ENCODE results near the gene RGS3. TPM values are rescaled to one million over a fixed set of nuclear protein-coding genes. Genes with fewer than 3 reads are reported as not detected.

The RGS3 gene
- total RNA-seq, 4 donors from 2014 or later, result 43.9 to 122 (median 72.7) TPM

GRCh38 chr9:113570749-113571711 is 107.5 kb downstream of the RGS3 start:
- Histone ChIP-seq H3K27me3 (no peaks in the 10 kb centered on the region), H3K27ac (no peak overlapping the region), H3K9me3 (no peaks in the 10 kb centered on the region), H3K4me3 (no peak overlapping the region), H3K4me1 (peaks cover 0 to 79% (median 11%) of the 10 kb centered on the region in 3 donors), H3K36me3 (no peaks in the 10 kb centered on the region)
- no peak for TF ChIP-seq CTCF (IDR thresholded peaks at IDR 0.05)
- no peak for TF ChIP-seq POLR2A (IDR thresholded peaks at IDR 0.05)
- TF ChIP-seq EP300 (IDR thresholded peaks at IDR 0.05), result no peak
- no peak for TF ChIP-seq POLR2AphosphoS5 (IDR thresholded peaks at IDR 0.05)
- 81 to 89% methylated on average over 3 to 9 of the region's 12 CpGs for WGBS, 2 donors (ENCODE audit: low coverage in 1 of 2)
- ATAC-seq, result no peak

GRCh38 chr9:113572076-113572861 is 108.7 kb downstream of the RGS3 start:
- 77 to 97% methylated on average over 5 to 6 of the region's 8 CpGs for WGBS, 2 donors (ENCODE audit: low coverage in 1 of 2)
- no peak overlapping the region for H3K4me3 ChIP-seq
- no peak overlapping the region for H3K27ac ChIP-seq
- no peaks in the 10 kb centered on the region for H3K9me3 ChIP-seq
- no peaks in the 10 kb centered on the region for H3K27me3 ChIP-seq
- ATAC-seq, result no peak
- H3K4me1 ChIP-seq, result peaks cover 0 to 69% (median 5%) of the 10 kb centered on the region in 3 donors
- H3K36me3 ChIP-seq, result no peaks in the 10 kb centered on the region
- TF ChIP-seq CTCF (IDR thresholded peaks at IDR 0.05) (no peak), POLR2AphosphoS5 (IDR thresholded peaks at IDR 0.05) (no peak), EP300 (IDR thresholded peaks at IDR 0.05) (no peak), POLR2A (IDR thresholded peaks at IDR 0.05) (no peak)

- no peaks in the 10 kb centered on the region for H3K27me3 ChIP-seq
- TF ChIP-seq CTCF (IDR thresholded peaks at IDR 0.05) (no peak), POLR2A (IDR thresholded peaks at IDR 0.05) (no peak), POLR2AphosphoS5 (IDR thresholded peaks at IDR 0.05) (no peak), EP300 (IDR thresholded peaks at IDR 0.05) (no peak)
- no peak for ATAC-seq
- H3K4me1 ChIP-seq, result peaks cover 0 to 69% (median 10%) of the 10 kb centered on the region in 3 donors
- no peaks in the 10 kb centered on the region for H3K36me3 ChIP-seq
- H3K4me3 ChIP-seq, result no peak overlapping the region
- peak overlapping the region in 1 of 4 donors; percentile 2 for H3K27ac ChIP-seq
- WGBS, 2 donors (ENCODE audit: low coverage in 1 of 2), result 50 to 85% methylated on average over 1 to 6 of the region's 11 CpGs
- H3K9me3 ChIP-seq, result no peaks in the 10 kb centered on the region
Observed at GRCh38 chr9:113573046-113573958, 109.8 kb downstream of the RGS3 start.

- Histone ChIP-seq H3K36me3 (no peaks in the 10 kb centered on the region), H3K9me3 (no peaks in the 10 kb centered on the region), H3K27me3 (no peaks in the 10 kb centered on the region), H3K4me1 (peaks cover 0 to 69% (median 17%) of the 10 kb centered on the region in 3 donors), H3K4me3 (no peak overlapping the region), H3K27ac (peak overlapping the region in 1 of 4 donors; percentile 36)
- WGBS, 2 donors (ENCODE audit: low coverage in 1 of 2), result 52 to 75% methylated on average over 2 of the region's 2 CpGs
- TF ChIP-seq POLR2A (IDR thresholded peaks at IDR 0.05) (no peak), CTCF (IDR thresholded peaks at IDR 0.05) (no peak), EP300 (IDR thresholded peaks at IDR 0.05) (no peak), POLR2AphosphoS5 (IDR thresholded peaks at IDR 0.05) (no peak)
- no peak for ATAC-seq
Observed at GRCh38 chr9:113573959-113574352, 110.4 kb downstream of the RGS3 start.

Measured in gastroesophageal sphincter (tissue), 4 donors.